HEK293 (cell line): ENCODE data around the gene CCT8.

Experiments used
- BCL11B ChIP-seq: fragments of 450-650 bp; formaldehyde crosslinking; IDR thresholded peaks from 2 replicates; pipeline ENCODE4 v1.5.1; 2016; ENCODE audit warnings: low read depth, missing biosample characterization, missing genetic modification characterization
- PBX3 ChIP-seq: sonication (generic); formaldehyde crosslinking; IDR thresholded peaks from 2 replicates; pipeline ENCODE4 v1.8.1; 2022; ENCODE audit warnings: mild to moderate bottlenecking, moderate library complexity, missing genetic modification reagents
- SETDB1 ChIP-seq: IDR thresholded peaks from one replicate; pipeline ENCODE4 v1.6.1; 2017; ENCODE audit warnings: mild to moderate bottlenecking, low read length, moderate library complexity, mixed read lengths; ENCODE audit not compliant: insufficient read length
- YY1 ChIP-seq: fragments of 450-650 bp; formaldehyde crosslinking; IDR thresholded peaks from 2 replicates; pipeline ENCODE4 v1.5.1; 2018; ENCODE audit warnings: missing biosample characterization, missing genetic modification characterization
- ZBTB8A ChIP-seq: fragments of 450-650 bp; formaldehyde crosslinking; IDR thresholded peaks from 2 replicates; pipeline ENCODE4 v1.5.1; 2016; ENCODE audit warnings: missing biosample characterization, missing genetic modification characterization
- ZNF18 ChIP-seq: fragments of 450-650 bp; formaldehyde crosslinking; IDR thresholded peaks from 2 replicates; pipeline ENCODE4 v1.5.1; 2016; ENCODE audit warnings: missing biosample characterization, missing genetic modification characterization
- ZNF24 ChIP-seq: fragments of 450-650 bp; formaldehyde crosslinking; IDR thresholded peaks from 2 replicates; pipeline ENCODE4 v1.5.1; 2016; ENCODE audit warnings: missing biosample characterization, missing genetic modification characterization
- ZNF274 ChIP-seq, 2 experiments: fragments of 200-500 bp in 1 of 2; fragments of 450-650 bp in 1 of 2; sonication (Bioruptor generic) in 1 of 2; formaldehyde crosslinking in 1 of 2; IDR thresholded peaks; 2 replicates each; pipeline versions ENCODE4 v1.5.1 to v1.6.1; 2014 to 2016; ENCODE audit warnings: borderline replicate concordance in 1 of 2, inconsistent platforms in 1 of 2, low read length in 1 of 2, missing biosample characterization in 1 of 2, missing genetic modification characterization in 1 of 2
- ZNF707 ChIP-seq: fragments of 450-650 bp; formaldehyde crosslinking; IDR thresholded peaks from 2 replicates; pipeline ENCODE4 v1.5.1; 2016; ENCODE audit warnings: missing biosample characterization, missing genetic modification characterization
- TF ChIP-seq, protein P1 (sequence below): fragments of 450-650 bp; formaldehyde crosslinking; IDR thresholded peaks from 2 replicates; pipeline ENCODE4 v1.5.1; 2016; ENCODE audit warnings: missing biosample characterization, missing genetic modification characterization
- TF ChIP-seq, protein P2 (sequence below): fragments of 450-650 bp; formaldehyde crosslinking; IDR thresholded peaks from 2 replicates; pipeline ENCODE4 v1.5.1; 2016; ENCODE audit warnings: missing biosample characterization, missing genetic modification characterization

GRCh38 chr21:29017639-29018237 lies 55.7 kb downstream of the CCT8 start:
- TF ChIP-seq, protein P1, sequence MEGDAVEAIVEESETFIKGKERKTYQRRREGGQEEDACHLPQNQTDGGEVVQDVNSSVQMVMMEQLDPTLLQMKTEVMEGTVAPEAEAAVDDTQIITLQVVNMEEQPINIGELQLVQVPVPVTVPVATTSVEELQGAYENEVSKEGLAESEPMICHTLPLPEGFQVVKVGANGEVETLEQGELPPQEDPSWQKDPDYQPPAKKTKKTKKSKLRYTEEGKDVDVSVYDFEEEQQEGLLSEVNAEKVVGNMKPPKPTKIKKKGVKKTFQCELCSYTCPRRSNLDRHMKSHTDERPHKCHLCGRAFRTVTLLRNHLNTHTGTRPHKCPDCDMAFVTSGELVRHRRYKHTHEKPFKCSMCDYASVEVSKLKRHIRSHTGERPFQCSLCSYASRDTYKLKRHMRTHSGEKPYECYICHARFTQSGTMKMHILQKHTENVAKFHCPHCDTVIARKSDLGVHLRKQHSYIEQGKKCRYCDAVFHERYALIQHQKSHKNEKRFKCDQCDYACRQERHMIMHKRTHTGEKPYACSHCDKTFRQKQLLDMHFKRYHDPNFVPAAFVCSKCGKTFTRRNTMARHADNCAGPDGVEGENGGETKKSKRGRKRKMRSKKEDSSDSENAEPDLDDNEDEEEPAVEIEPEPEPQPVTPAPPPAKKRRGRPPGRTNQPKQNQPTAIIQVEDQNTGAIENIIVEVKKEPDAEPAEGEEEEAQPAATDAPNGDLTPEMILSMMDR (tag by site-specific recombination) = no peak
- TF ChIP-seq ZNF24 (tag by site-specific recombination) (no peak), SETDB1 (no peak), YY1 (no peak), ZNF18 (tag by site-specific recombination) (no peak), PBX3 (CRISPR knock-in tag) (no peak), BCL11B (no peak), ZNF274 (IDR thresholded peaks at IDR 0.05; ENCODE audit: low read length) (no peak), ZNF274 (tag by site-specific recombination; IDR thresholded peaks at IDR 0.05; ENCODE audit: borderline replicate concordance) (no peak), ZNF707 (no peak), ZBTB8A (tag by site-specific recombination) (no peak)
- TF ChIP-seq, protein P2, sequence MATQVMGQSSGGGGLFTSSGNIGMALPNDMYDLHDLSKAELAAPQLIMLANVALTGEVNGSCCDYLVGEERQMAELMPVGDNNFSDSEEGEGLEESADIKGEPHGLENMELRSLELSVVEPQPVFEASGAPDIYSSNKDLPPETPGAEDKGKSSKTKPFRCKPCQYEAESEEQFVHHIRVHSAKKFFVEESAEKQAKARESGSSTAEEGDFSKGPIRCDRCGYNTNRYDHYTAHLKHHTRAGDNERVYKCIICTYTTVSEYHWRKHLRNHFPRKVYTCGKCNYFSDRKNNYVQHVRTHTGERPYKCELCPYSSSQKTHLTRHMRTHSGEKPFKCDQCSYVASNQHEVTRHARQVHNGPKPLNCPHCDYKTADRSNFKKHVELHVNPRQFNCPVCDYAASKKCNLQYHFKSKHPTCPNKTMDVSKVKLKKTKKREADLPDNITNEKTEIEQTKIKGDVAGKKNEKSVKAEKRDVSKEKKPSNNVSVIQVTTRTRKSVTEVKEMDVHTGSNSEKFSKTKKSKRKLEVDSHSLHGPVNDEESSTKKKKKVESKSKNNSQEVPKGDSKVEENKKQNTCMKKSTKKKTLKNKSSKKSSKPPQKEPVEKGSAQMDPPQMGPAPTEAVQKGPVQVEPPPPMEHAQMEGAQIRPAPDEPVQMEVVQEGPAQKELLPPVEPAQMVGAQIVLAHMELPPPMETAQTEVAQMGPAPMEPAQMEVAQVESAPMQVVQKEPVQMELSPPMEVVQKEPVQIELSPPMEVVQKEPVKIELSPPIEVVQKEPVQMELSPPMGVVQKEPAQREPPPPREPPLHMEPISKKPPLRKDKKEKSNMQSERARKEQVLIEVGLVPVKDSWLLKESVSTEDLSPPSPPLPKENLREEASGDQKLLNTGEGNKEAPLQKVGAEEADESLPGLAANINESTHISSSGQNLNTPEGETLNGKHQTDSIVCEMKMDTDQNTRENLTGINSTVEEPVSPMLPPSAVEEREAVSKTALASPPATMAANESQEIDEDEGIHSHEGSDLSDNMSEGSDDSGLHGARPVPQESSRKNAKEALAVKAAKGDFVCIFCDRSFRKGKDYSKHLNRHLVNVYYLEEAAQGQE = no peak
